Endothelial cell of umbilical vein (primary cell): ENCODE measurements around the gene EEF2K. TPM values are rescaled to one million over a fixed set of nuclear protein-coding genes. Genes with fewer than 3 reads are reported as not detected.

Experiments
- BruUV-seq: library from RNA; stranded (reverse); fragments of 400-500 nt; replicated peaks from 2 replicates; lab custom pipeline; 2021; lab: Mats Ljungman, UMichigan
- CTCF ChIA-PET: fragments of 300-600, 350-600 bp; sonication (Branson Sonifier 250); formaldehyde crosslinking; loops from one replicate; lab custom pipeline; 2021; ENCODE audit warnings: antibody characterized with exemption, inconsistent platforms; lab: Charles Lee
- POLR2A ChIA-PET: fragments of 300-600, 350-600 bp; sonication (Branson Sonifier 250); formaldehyde crosslinking; loops from one replicate; lab custom pipeline; 2021; ENCODE audit warnings: antibody characterized with exemption, inconsistent platforms; lab: Charles Lee
- DNase-seq: peaks from one replicate; pipeline ENCODE4 v3.0.0-alpha.2; 2011; ENCODE audit warnings: low read depth, low spot score
- FAIRE-seq: peaks from 2 replicates; lab custom pipeline; 2011; peaks lifted over from hg19 to GRCh38; lab: Jason Lieb, UNC
- H2AFZ ChIP-seq: 2 replicates; pipeline ENCODE4 v1.6.0; 2012; ENCODE audit warnings: low read depth, low read length, control low read depth, inconsistent platforms
- H3K27ac ChIP-seq: 2 replicates; pipeline ENCODE4 v1.5.1; 2011; ENCODE audit warnings: low read depth, mild to moderate bottlenecking, control low read depth, low read length, moderate library complexity; ENCODE audit not compliant: insufficient read depth
- H3K27me3 ChIP-seq, 2 experiments: 2 replicates each; pipeline versions ENCODE4 v1.6.0 to v1.6.1; 2011; ENCODE audit warnings: low read length in 2 of 2, mixed read lengths in 1 of 2; ENCODE audit not compliant: control insufficient read depth in 2 of 2, insufficient read depth in 2 of 2
- H3K36me3 ChIP-seq, 2 experiments: 2 replicates in 1 of 2; 3 replicates in 1 of 2; pipeline ENCODE4 v1.5.1; 2011; ENCODE audit warnings: low read length in 2 of 2, mild to moderate bottlenecking in 1 of 2, moderate library complexity in 1 of 2; ENCODE audit not compliant: control insufficient read depth in 2 of 2, insufficient read depth in 2 of 2; ENCODE audit errors: extremely low read depth in 1 of 2
- H3K4me1 ChIP-seq: 3 replicates; pipeline ENCODE4 v1.5.1; 2011; ENCODE audit warnings: mild to moderate bottlenecking, low read length; ENCODE audit not compliant: control insufficient read depth, insufficient read depth; ENCODE audit errors: extremely low read depth
- H3K4me2 ChIP-seq: 2 replicates; pipeline ENCODE4 v1.6.1; 2011; ENCODE audit warnings: low read length, control low read depth, mixed read lengths; ENCODE audit not compliant: insufficient read depth
- H3K4me3 ChIP-seq, 3 experiments: fragments of 200-600 bp in 1 of 3; sonication (generic), shearing (Covaris generic) in 1 of 3; replicated peaks in 1 of 3; 2 replicates each; pipeline ENCODE4 v1.5.1; 2011 to 2016; ENCODE audit warnings: control low read depth in 3 of 3, low read length in 3 of 3, mild to moderate bottlenecking in 2 of 3, inconsistent platforms in 1 of 3, low read depth in 1 of 3, moderate library complexity in 1 of 3; ENCODE audit not compliant: insufficient read depth in 1 of 3
- H3K79me2 ChIP-seq: 2 replicates; pipeline ENCODE4 v1.6.0; 2012; ENCODE audit warnings: low read length, inconsistent platforms; ENCODE audit not compliant: control insufficient read depth, insufficient read depth
- H3K9ac ChIP-seq: replicated peaks from 2 replicates; pipeline ENCODE3; 2011; ENCODE audit warnings: low read length, control low read depth; ENCODE audit not compliant: insufficient read depth; ENCODE audit errors: extremely low read depth
- H3K9me1 ChIP-seq: replicated peaks from 3 replicates; pipeline ENCODE4 v1.6.0; 2011; ENCODE audit warnings: mild to moderate bottlenecking, low read length; ENCODE audit not compliant: control insufficient read depth, insufficient read depth; ENCODE audit errors: extremely low read depth
- H3K9me3 ChIP-seq: replicated peaks from 2 replicates; pipeline ENCODE4 v1.5.1; 2012; ENCODE audit warnings: low read length, inconsistent platforms; ENCODE audit not compliant: control insufficient read depth, insufficient read depth
- H4K20me1 ChIP-seq: replicated peaks from 2 replicates; pipeline ENCODE3; 2011; ENCODE audit warnings: mild to moderate bottlenecking, low read length; ENCODE audit not compliant: control insufficient read depth, insufficient read depth; ENCODE audit errors: extremely low read depth
- EZH2 ChIP-seq: IDR thresholded peaks from 2 replicates; pipeline ENCODE4 v1.6.1; 2012; ENCODE audit warnings: borderline replicate concordance, low read depth, mild to moderate bottlenecking, moderate library complexity, low read length, inconsistent platforms; ENCODE audit not compliant: severe bottlenecking
- FOS ChIP-seq: IDR thresholded peaks from 2 replicates; pipeline ENCODE4 v1.6.1; 2011; ENCODE audit warnings: mild to moderate bottlenecking, low read length, moderate library complexity, borderline replicate concordance; ENCODE audit not compliant: insufficient read depth
- GATA2 ChIP-seq: IDR thresholded peaks from 2 replicates; pipeline ENCODE4 v1.7.0; 2011; ENCODE audit warnings: low read depth, mild to moderate bottlenecking, moderate library complexity, mixed read lengths, low read length; ENCODE audit not compliant: insufficient read length, insufficient read depth
- JUN ChIP-seq: IDR thresholded peaks from 2 replicates; pipeline ENCODE4 v1.6.1; 2011; ENCODE audit warnings: borderline replicate concordance, low read depth; ENCODE audit not compliant: insufficient read length, insufficient read depth
- MYC ChIP-seq: IDR thresholded peaks from one replicate; pipeline ENCODE4 v1.6.1; 2011; ENCODE audit warnings: mild to moderate bottlenecking, low read depth, low read length
- POLR2A ChIP-seq: IDR thresholded peaks from 2 replicates; pipeline ENCODE4 v1.6.1; 2012; ENCODE audit warnings: low read depth, mild to moderate bottlenecking, control low read depth, low read length
- POLR2AphosphoS5 ChIP-seq: IDR thresholded peaks from 2 replicates; pipeline ENCODE4 v1.6.1; 2012; ENCODE audit warnings: low read depth, mild to moderate bottlenecking, control low read depth, low read length, moderate library complexity; ENCODE audit not compliant: insufficient read depth
- dilution Hi-C: fragments of 300-500 bp; cut with MboI; formaldehyde crosslinking; loops from one replicate; pipeline ENCODE4 v1.15.0; 2019; ENCODE audit warnings: low sequenced_read_pairs; ENCODE audit not compliant: extremely low pct_ligation_motif_present
- intact Hi-C: fragments of 100-400 bp; cut with micrococcal nuclease; formaldehyde crosslinking; loops from one replicate; pipeline ENCODE4 v1.10.0; 2022
- polyA plus RNA-seq, 4 experiments: library from polyadenylated mRNA; depleted of rRNA in 3 of 4; stranded (reverse) in 3 of 4; unstranded in 1 of 4; fragments of >200 nt; gene quantifications; 2 replicates each; pipeline versions ENCODE4 v1.2.1 to v1.2.3, GENCODE V29; 2011 to 2012; ENCODE audit warnings: missing spikeins in 1 of 4
- total RNA-seq: library from RNA; stranded (reverse); gene quantifications from 2 replicates; pipeline ENCODE4 v1.2.3, GENCODE V29; 2021
- TF ChIP-seq, protein P1 (sequence below), 2 donors: IDR thresholded peaks; 1 replicate in 1 of 2; 2 replicates in 1 of 2; pipeline ENCODE4 v1.5.1; 2011; ENCODE audit warnings: low read length in 2 of 2, mild to moderate bottlenecking in 2 of 2, moderate library complexity in 2 of 2, control low read depth in 1 of 2, inconsistent platforms in 1 of 2, low read depth in 1 of 2; ENCODE audit not compliant: insufficient read depth in 1 of 2; ENCODE audit errors: extremely low read depth in 1 of 2
- TF ChIP-seq, protein P2 (sequence below): IDR thresholded peaks from 2 replicates; pipeline ENCODE4 v1.6.1; 2011; ENCODE audit not compliant: insufficient read depth, insufficient read length

The EEF2K gene
- total and polyA plus RNA-seq, 2 donors (not counting 3 experiments of a cell fraction or from before 2014, with no cell fraction given), result 16.0 to 48.6 TPM

GRCh38 chr16:22222998-22223397 lies 16.9 kb downstream of the EEF2K start:
- intact Hi-C loops, result no loop called here
- BruUV-seq, result no TSS peak
- no peak for TF ChIP-seq MYC
- no peak for TF ChIP-seq GATA2
- TF ChIP-seq, protein P1, sequence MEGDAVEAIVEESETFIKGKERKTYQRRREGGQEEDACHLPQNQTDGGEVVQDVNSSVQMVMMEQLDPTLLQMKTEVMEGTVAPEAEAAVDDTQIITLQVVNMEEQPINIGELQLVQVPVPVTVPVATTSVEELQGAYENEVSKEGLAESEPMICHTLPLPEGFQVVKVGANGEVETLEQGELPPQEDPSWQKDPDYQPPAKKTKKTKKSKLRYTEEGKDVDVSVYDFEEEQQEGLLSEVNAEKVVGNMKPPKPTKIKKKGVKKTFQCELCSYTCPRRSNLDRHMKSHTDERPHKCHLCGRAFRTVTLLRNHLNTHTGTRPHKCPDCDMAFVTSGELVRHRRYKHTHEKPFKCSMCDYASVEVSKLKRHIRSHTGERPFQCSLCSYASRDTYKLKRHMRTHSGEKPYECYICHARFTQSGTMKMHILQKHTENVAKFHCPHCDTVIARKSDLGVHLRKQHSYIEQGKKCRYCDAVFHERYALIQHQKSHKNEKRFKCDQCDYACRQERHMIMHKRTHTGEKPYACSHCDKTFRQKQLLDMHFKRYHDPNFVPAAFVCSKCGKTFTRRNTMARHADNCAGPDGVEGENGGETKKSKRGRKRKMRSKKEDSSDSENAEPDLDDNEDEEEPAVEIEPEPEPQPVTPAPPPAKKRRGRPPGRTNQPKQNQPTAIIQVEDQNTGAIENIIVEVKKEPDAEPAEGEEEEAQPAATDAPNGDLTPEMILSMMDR (IDR thresholded peaks at IDR 0.05; ENCODE audit: extremely low read depth in 1 of 2, insufficient read depth in 1 of 2, low read depth in 1 of 2, low read length in 2 of 2), result no peak
- no peak for TF ChIP-seq POLR2AphosphoS5
- no peak for TF ChIP-seq EZH2
- TF ChIP-seq POLR2A, result no peak
- TF ChIP-seq, protein P2, sequence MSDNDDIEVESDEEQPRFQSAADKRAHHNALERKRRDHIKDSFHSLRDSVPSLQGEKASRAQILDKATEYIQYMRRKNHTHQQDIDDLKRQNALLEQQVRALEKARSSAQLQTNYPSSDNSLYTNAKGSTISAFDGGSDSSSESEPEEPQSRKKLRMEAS, result no peak
- no peak for TF ChIP-seq FOS
- no peak for TF ChIP-seq JUN
- POLR2A ChIA-PET, result no interaction called here
- no peaks in the 10 kb centered on the region for H3K4me1 ChIP-seq
- peaks cover 2% of the 10 kb centered on the region for H4K20me1 ChIP-seq
- H3K9me1 ChIP-seq, result no peaks in the 10 kb centered on the region
- peaks cover 3% of the 10 kb centered on the region in 2 experiments for H3K36me3 ChIP-seq
- peaks cover 9% of the 10 kb centered on the region for H3K79me2 ChIP-seq
- no peak for FAIRE-seq
- CTCF ChIA-PET, result no interaction called here
- H3K9me3 ChIP-seq, result no peaks in the 10 kb centered on the region
- DNase-seq, result no peak
- no peaks in the 10 kb centered on the region for H3K27me3 ChIP-seq
- no peak overlapping the region for H3K4me2 ChIP-seq
- no peak overlapping the region for H3K27ac ChIP-seq
- H3K9ac ChIP-seq, result no peak overlapping the region
- H2AFZ ChIP-seq, result no peak overlapping the region
- H3K4me3 ChIP-seq, result no peak overlapping the region
- dilution Hi-C loops, result no loop called here
